AG04450 (cell line): ENCODE results near the gene SKA2. TPM values are rescaled to one million over a fixed set of nuclear protein-coding genes. Genes with fewer than 3 reads are reported as not detected.

Source experiments
- CTCF ChIA-PET: fragments of 300-600, 350-600 bp; formaldehyde crosslinking; extraction: SDS; loops from one replicate; lab custom pipeline; 2022; ENCODE audit warnings: antibody characterized with exemption, inconsistent platforms; lab: Charles Lee
- POLR2A ChIA-PET: fragments of 350-600 bp; formaldehyde crosslinking; extraction: SDS; loops from one replicate; lab custom pipeline; 2021; ENCODE audit warnings: antibody characterized with exemption, inconsistent platforms; lab: Yijun Ruan, JAX
- DNase-seq: peaks from one replicate; pipeline ENCODE4 v3.0.0-alpha.2; 2011; ENCODE audit warnings: low read depth, low spot score
- H3K27ac ChIP-seq: one replicate; pipeline ENCODE4 v1.5.1; 2012; ENCODE audit warnings: low read depth, low read length, control low read depth
- H3K27me3 ChIP-seq: one replicate; pipeline ENCODE4 v1.6.0; 2012; ENCODE audit warnings: low read length; ENCODE audit not compliant: control insufficient read depth, insufficient read depth
- H3K4me3 ChIP-seq: 2 replicates; pipeline ENCODE4 v1.5.1; 2011; ENCODE audit warnings: mild to moderate bottlenecking, low read depth, low read length, control low read depth
- H3K9me3 ChIP-seq: 2 replicates; pipeline ENCODE4 v1.5.1; 2012; ENCODE audit warnings: low read length; ENCODE audit not compliant: control insufficient read depth, insufficient read depth
- CTCF ChIP-seq: IDR thresholded peaks from 2 replicates; pipeline ENCODE4 v1.5.1; 2011; ENCODE audit warnings: low read depth, low read length, control low read depth, inconsistent platforms
- polyA plus RNA-seq: library from polyadenylated mRNA; depleted of rRNA; stranded (reverse); fragments of >200 nt; gene quantifications from 2 replicates; pipeline ENCODE4 v1.2.3, GENCODE V29; 2011

Gene SKA2
- polyA plus RNA-seq, 1 experiment, result 45.4 TPM

DNA sequence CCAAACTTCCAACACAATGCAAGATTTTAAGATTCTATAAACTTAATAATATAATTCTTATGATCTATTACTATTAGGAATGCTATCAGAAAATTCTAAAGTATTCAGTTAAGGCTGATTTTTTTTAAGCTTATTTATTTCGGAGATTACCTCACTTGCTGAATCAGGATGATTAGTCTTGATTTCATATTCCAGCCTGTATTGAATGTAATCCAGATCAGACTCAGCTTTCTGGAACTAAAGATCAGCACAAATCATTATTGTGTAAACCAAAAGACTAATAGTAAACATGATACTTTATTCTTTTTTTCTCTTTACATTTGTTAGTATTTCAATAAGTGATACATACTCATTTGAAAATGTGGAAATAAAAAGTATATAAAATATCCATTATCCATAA, 23.9 kb downstream of the SKA2 start:
- TF ChIP-seq CTCF, result no peak
- Histone ChIP-seq H3K9me3 (no peaks in the 10 kb centered on the region), H3K27me3 (no peaks in the 10 kb centered on the region), H3K4me3 (no peak overlapping the region), H3K27ac (no peak overlapping the region)
- ChIA-PET CTCF (interaction anchor here (1.5 kb wide), 1 partner anchor 12 kb away, joined by 3 read pairs; no protein-coding TSS in a partner anchor), POLR2A (no interaction called here)
- no peak for DNase-seq

DNA sequence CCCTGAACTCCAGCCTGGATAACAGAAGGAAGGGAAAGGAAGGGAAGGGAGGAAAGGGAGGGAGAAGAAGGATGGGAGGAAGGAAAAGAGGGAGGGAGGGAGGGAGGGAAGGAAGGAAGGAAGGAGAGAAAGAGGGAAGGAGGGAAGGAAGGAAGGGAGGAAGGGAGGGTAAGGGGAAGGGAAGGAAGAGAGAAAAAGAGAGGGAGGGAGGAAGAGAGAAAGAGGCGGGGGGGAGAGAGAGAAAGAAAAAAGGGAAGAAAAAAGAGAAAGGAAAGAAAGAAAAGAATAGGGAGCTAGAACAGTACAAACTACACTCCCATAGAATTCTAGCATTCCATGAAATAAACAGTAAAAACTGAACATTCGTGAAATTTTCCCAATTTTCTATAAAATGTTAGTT, 25.2 kb downstream of the SKA2 start:
- H3K4me3 ChIP-seq, result no peak overlapping the region
- TF ChIP-seq CTCF, result no peak
- no peaks in the 10 kb centered on the region for H3K27me3 ChIP-seq
- POLR2A ChIA-PET, result no interaction called here
- H3K9me3 ChIP-seq, result no peaks in the 10 kb centered on the region
- no peak for DNase-seq
- H3K27ac ChIP-seq, result no peak overlapping the region
- CTCF ChIA-PET, result interaction anchor here (1.5 kb wide), 1 partner anchor 13 kb away, joined by 3 read pairs; no protein-coding TSS in a partner anchor

DNA sequence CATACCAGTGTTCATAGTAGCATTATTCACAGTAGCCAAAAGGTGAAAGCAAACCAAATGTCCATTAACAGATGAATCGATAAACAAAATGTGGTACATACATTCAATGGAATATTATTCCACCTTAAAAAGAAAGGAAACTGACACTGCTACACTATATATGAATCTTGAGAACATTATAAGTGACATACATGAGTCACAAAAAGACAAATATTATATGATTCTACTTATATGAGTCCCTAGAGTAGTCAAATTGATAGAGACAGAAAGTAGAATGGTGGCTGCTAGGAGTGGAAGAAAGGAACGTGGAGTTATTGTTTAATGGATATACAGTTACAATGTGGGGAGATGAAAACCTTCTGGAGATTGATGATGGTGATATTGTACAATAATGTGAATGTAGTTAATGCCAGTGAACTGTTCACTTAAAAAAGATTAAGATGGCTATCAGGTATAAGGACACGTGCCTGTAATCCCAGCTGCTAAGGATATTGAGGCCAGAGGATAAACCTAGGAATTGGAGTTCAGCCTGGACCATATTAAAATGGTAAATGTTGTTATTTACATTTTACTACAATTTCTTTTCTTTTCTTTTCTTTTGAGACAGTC, 28.1 kb downstream of the SKA2 start:
- Histone ChIP-seq H3K27me3 (no peaks in the 10 kb centered on the region), H3K9me3 (no peaks in the 10 kb centered on the region), H3K27ac (no peak overlapping the region), H3K4me3 (no peak overlapping the region)
- no peak for TF ChIP-seq CTCF
- DNase-seq, result no peak
- ChIA-PET POLR2A (no interaction called here), CTCF (no interaction called here)

GRCh38 chr17:59124665-59125064, 30.3 kb downstream of the SKA2 start:
- POLR2A ChIA-PET, result no interaction called here
- TF ChIP-seq CTCF, result no peak
- no peaks in the 10 kb centered on the region for H3K9me3 ChIP-seq
- H3K27me3 ChIP-seq, result no peaks in the 10 kb centered on the region
- CTCF ChIA-PET, result interaction anchor here (0.7 kb wide), 2 partner anchors 48 to 434 kb away, joined by 3 to 7 read pairs; no protein-coding TSS in a partner anchor
- no peak for DNase-seq
- no peak overlapping the region for H3K27ac ChIP-seq
- H3K4me3 ChIP-seq, result no peak overlapping the region

DNA sequence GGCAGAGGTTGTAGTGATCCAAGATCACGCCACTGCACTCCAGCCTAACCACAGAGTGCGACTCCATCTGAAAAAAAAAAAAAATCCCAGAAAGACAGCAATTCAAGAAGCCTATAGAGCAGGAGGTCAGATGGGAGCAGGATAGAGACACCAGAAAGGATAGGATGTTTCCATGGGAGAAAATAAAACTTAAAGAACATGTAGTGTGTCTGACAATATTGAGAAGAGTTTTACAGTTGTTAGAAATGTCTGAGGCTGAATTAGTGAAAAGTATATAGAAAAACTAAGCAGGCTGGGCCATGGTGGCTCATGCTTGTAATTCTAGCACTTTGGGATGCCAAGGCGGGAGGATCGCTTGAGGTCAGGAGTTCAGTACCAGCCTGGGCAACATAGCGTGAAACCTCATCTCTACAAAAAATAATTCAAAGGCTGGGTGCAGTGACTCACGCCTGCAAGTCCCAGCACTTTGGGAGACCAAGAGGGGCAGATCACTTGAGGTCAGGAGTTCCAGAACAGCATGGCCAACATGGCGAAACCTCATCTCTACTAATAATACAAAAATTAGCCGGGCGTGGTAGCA, 33.0 kb downstream of the SKA2 start:
- ChIA-PET CTCF (interaction anchor here (0.6 kb wide), 1 partner anchor 398 kb away, joined by 4 read pairs; no protein-coding TSS in a partner anchor), POLR2A (no interaction called here)
- Histone ChIP-seq H3K4me3 (no peak overlapping the region), H3K27ac (no peak overlapping the region), H3K9me3 (no peaks in the 10 kb centered on the region), H3K27me3 (no peaks in the 10 kb centered on the region)
- no peak for DNase-seq
- TF ChIP-seq CTCF, result no peak
